Mesenteric fat pad (tissue), 1 donor: ENCODE measurements around the gene ZNF473. TPM values are rescaled to one million over a fixed set of nuclear protein-coding genes. Genes with fewer than 3 reads are reported as not detected.
A peak's percentile ranks its signal among the peaks of the same experiment; 100 is the strongest.

ENCODE experiments used
- DNase-seq: peaks from one replicate; pipeline ENCODE4 v3.0.0-alpha.2; 2020; ENCODE audit warnings: low spot score
- total RNA-seq: library from RNA; stranded (reverse); fragmentation: NEBNext Ultra II Directional; extraction: Animal tissue kit (Norgen Biotek cat#: 25700); gene quantifications from one replicate; pipeline ENCODE4 v1.2.1, GENCODE V29; 2021
- donor health status: DM: yes; HTN: yes; CAD: no.

ZNF473 gene
- total RNA-seq, 1 donor from 2014 or later, result 6.8 TPM

- no peak for DNase-seq
These were observed 22.5 kb upstream of the ZNF473 start for GRCh38 chr19:50003254-50003788.

DNA sequence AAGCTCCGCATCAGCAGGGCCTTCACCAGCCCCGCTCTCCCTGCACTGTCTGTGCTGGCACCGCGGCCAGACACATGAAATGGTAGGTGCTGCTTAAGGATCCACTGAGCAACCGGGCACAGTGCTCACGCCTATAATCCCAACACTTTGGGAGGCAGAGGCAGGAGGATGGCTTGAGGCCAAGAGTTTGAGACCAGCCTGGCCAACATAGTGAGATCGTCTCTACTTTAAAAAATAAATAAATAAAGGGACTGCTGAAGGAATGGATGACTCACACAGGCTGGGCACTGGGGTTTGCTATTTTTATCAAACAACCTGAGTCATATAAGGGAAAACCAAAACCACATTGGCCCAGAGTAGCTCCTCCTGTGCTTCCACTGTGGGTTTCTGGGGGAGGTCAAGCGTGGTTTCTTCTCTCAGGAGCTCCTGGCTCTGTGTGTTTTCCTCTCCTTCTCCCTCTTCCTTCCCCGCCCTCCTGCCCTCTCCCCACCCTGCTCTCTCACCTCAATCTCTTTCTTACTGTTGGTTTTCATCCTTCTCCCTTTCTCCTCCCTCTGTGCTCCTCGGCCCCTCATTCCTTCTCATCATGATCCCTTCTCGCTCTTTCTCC, 21.9 kb upstream of the ZNF473 start:
- DNase-seq, result no peak

DNA sequence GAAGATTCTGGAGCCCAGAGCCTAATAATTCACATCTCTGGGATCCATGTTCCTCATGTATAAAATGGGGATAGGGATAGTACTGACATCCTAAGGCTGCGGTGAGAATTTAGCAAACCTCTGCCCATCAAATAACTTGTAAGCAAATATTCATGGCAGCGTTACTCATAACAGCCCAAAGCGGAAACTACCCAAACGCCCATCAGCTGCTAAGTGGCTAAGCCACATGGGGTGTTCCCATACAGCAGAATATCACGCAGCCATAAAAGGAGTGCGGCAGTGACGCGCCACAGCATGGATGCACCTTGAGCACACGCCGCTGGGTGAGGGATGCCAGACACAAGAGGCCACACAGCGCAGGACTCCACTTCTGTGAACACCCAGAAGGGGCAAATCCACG, 20.4 kb upstream of the ZNF473 start:
- DNase-seq, result no peak

- no peak for DNase-seq
These were observed 18.6 kb upstream of the ZNF473 start for GRCh38 chr19:50007170-50007569.

GRCh38 chr19:50007947-50008346, 17.9 kb upstream of the ZNF473 start:
- no peak for DNase-seq

- no peak for DNase-seq
These were observed 17.3 kb upstream of the ZNF473 start for GRCh38 chr19:50008532-50008931.

DNA sequence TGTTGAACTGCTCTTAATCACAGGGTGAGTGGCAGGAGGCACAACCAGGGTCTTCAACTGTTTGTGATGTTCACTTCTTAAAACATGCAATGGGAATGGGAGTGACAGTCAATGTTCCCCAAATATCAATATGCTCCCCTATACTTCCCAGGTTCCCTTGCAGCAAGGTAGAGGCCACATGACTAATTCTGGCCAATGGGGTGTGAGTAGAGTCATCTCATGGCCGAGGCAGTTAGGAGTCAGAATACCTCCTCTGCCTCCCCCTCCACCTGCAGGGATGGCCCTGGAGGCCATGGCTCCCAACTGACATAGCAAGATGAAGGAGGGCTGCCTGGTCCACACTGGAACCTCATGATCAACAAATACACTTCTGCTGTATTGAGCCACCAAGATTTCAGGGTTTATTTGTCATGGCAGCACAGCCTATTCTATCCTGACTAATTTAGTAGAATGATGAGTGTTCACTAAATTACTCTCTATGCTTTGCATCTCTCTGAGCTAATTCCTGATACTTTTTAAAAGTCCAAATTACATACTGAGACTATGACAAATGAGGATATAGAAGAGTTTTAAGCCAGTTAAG, 9.5 kb upstream of the ZNF473 start:
- DNase-seq, result no peak

GRCh38 chr19:50020481-50020880, 5.3 kb upstream of the ZNF473 start:
- DNase-seq, result no peak

DNA sequence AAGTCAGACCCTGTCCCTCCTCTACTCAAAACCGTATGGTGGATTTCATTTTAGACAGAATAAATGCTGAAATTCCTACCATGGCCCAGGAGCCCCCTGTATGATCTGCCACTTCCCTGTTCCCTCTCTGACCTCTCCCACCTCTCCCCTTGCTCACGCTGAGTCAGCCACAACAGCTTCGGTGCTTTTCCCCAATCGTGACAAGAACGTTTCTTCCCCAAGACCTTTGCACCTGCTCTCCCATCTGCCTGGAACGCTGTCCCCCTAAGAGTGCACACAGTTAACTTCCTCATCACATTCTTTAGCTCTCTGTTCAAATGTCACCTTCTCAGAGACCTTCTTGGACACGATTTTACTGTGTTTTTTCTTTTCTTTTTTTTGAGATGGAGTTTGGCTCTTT, 3.0 kb upstream of the ZNF473 start:
- no peak for DNase-seq

DNA sequence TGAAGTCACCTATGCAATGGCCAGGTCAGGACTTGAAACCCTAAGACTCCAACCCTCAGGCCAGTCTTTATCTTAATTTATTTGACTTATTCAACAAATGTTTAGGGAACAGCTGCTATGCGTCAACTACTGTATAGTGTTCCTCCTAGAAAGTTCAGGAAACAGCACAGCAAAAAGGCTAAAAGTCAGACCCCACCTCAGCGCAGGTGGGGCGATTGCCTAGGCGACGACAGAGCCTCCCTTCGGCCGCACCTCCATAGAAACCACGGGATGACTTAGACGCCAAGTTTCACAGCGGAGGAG, 1.1 kb upstream of the ZNF473 start:
- DNase-seq, result no peak

DNA sequence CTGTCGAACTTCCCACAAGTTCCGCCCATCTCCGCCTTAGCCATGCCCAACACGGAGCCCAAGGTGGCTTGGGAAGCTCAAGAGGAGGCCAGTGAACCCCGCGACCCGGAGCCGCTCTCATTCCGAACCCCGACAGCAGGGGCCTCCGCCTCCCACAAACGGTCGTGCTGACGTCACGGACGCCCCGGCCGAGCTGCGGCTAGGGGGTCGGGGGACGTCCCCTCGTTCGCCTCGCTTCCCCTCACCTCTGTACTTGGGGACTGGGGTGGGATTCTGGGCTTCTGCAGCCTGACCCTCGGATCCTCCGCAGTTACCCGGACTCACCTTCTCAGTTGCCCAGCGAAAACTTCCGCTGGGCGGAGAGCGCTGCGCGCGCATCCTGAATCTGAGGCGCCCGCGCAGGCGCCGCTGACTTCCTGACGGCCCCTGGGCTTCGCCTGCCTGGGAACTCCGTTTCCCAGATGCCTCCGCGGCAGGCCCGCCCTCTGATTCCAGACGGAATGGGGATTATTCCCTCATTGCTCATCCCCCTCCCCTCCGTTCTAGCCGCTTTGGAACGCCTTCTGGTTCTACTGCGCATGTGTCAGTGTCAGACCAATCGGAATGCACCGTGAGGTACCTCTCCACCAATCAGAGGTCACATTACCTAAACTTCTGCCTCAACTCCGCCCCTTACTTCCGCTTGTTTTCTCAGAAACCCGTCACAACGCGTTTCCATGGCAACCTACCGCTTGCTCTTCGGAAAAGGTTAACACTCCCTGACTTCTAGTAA, 597 bp upstream of the ZNF473 start, which contains the start of gene VRK3:
Gene VRK3 (minus strand): TSS at position 351 of the 772 bp plus-strand sequence. CDS start 9,210 bp downstream, outside the sequence.
- DNase-seq, result peak; percentile 98

DNA sequence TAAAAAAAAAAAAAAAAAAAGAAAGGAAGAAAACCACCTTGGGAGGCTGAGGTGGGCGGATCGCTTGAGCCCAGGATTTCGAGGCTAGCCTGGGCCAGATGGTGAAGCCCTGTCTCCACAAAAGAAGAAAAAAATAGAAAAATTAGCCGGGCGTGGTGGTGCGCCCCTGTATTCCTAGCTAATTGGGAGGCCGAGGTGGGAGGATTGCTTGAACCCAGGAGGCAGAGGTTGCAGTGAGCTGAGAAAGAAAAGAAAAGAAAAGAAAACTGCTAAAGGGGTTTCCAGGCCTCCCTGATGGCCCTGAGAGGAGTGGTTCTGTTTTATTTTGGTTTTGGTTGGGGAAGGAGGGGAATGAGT, 723 bp downstream of the ZNF473 start:
- DNase-seq, result no peak

- no peak for DNase-seq
These were observed 4.4 kb downstream of the ZNF473 start for GRCh38 chr19:50030225-50030624.

- no peak for DNase-seq
These were observed 5.1 kb downstream of the ZNF473 start for GRCh38 chr19:50030937-50031336.

DNA sequence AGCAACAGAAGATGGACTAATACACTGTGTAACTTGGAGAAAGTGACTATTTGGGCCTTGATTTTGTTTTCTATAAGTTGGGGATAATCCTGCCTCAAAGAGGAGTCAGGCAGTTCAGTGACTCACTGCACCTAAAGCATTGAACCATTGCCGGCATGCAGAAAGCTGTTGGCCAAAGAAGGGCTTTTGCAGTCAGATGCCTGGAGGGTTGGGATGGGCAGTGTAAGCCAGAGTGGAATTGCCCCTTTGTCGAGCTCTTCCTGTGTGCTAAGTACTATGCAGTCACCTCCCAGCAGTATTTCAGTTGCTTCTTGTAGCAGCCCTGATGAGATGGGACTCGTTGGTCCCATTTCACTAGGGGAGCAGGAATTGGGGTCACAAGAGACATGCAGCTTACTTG, 11.1 kb downstream of the ZNF473 start:
- DNase-seq, result no peak

- DNase-seq, result no peak
These were observed 14.2 kb downstream of the ZNF473 start for GRCh38 chr19:50039968-50040367.

DNA sequence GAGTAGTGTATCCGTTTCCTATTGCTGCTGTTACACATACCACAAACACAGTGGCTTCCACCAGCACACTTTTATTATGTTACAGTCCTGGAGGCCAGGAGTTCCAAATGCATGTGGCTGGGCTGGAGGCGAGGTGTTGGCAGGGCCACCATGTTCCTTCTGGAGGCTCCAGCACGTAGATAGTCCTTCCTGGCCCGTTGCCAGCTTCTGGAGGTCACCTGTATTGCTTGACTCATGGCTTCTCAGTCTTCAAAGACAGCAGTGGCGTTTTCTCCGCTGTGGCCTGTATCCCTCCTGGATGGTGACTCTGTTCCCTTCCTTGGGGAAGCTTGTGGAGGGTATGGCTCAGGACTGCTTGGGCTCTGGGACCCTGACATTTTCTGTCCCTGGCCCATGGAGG, 15.2 kb downstream of the ZNF473 start:
- DNase-seq, result no peak

GRCh38 chr19:50042363-50043024, 16.7 kb downstream of the ZNF473 start:
- no peak for DNase-seq

DNA sequence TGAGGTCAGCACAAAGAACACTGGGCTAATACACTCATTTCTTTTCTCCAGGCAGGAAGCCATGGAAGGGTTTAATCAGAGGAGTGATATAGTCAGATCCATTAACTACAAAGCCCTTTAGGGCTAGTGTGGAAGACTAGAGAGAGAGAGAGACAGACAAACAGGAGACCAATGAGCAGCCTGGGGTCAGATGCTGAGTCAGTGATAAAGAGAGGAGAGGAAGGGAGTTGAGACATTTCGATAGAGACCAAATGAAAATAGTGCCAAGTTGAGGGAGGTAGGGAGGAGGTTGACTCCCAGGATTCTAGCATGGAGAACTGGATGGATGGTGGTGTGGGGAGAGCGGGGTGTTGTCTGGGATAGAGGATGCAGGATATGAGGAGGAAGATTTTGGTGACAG, 18.2 kb downstream of the ZNF473 start:
- no peak for DNase-seq

DNA sequence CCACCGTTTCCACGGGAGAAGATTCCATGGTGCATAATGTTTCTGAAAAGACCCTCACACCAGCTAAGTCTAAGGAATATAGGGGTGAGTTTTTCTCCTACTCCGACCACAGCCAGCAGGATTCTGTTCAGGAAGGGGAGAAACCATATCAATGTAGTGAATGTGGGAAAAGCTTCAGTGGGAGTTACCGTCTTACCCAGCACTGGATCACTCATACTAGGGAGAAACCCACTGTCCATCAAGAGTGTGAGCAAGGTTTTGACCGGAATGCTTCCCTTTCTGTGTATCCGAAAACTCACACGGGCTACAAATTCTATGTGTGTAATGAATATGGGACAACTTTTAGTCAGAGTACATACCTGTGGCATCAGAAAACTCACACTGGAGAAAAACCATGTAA, 19.1 kb downstream of the ZNF473 start:
- DNase-seq, result no peak

DNA sequence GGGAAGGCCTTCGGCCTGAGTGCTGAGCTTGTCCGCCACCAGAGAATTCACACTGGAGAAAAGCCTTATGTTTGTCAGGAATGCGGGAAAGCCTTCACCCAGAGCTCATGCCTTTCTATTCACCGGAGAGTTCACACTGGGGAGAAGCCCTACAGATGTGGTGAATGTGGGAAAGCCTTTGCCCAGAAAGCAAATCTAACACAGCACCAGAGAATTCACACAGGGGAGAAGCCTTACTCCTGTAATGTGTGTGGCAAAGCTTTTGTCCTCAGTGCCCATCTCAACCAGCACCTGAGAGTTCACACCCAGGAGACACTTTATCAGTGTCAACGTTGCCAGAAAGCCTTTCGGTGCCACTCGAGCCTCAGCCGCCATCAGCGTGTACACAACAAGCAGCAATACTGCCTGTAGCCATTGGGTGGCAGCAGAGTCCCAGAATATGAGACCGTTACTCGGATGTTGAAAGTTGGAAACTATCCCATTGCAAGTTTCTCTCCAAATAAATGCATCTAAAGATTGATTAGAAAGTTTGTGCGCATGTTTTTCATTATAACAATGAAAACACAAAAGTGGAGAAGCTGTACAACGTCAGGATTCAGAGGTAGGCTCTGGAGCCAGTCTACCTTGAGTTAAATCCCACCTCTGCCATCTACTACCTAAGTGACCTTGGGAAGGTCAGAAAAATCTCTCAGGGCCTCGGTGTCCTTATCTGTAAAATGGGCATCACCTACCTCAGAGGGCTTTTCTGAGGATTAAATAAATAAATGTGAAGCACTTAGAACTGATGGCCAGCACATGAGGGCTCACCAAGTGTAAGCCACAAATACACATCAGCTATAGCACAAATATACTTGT, 21.1 kb downstream of the ZNF473 start:
- no peak for DNase-seq
